GM12874 (cell line): ENCODE data around the gene NCOA7.

Experiments used
- TF ChIP-seq, protein P1 (sequence below): IDR thresholded peaks from 2 replicates; pipeline ENCODE4 v1.5.1; 2011; ENCODE audit warnings: low read depth, mild to moderate bottlenecking, control low read depth, low read length, moderate library complexity; ENCODE audit not compliant: insufficient read depth

NCOA7 gene

GRCh38 chr6:125872259-125872921, 81.6 kb downstream of the NCOA7 start:
- TF ChIP-seq, protein P1, sequence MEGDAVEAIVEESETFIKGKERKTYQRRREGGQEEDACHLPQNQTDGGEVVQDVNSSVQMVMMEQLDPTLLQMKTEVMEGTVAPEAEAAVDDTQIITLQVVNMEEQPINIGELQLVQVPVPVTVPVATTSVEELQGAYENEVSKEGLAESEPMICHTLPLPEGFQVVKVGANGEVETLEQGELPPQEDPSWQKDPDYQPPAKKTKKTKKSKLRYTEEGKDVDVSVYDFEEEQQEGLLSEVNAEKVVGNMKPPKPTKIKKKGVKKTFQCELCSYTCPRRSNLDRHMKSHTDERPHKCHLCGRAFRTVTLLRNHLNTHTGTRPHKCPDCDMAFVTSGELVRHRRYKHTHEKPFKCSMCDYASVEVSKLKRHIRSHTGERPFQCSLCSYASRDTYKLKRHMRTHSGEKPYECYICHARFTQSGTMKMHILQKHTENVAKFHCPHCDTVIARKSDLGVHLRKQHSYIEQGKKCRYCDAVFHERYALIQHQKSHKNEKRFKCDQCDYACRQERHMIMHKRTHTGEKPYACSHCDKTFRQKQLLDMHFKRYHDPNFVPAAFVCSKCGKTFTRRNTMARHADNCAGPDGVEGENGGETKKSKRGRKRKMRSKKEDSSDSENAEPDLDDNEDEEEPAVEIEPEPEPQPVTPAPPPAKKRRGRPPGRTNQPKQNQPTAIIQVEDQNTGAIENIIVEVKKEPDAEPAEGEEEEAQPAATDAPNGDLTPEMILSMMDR: no peak

GRCh38 chr6:125882243-125882642, 91.5 kb downstream of the NCOA7 start:
- TF ChIP-seq, protein P1: no peak

GRCh38 chr6:125884634-125885371, 94.0 kb downstream of the NCOA7 start:
- TF ChIP-seq, protein P1: no peak

DNA sequence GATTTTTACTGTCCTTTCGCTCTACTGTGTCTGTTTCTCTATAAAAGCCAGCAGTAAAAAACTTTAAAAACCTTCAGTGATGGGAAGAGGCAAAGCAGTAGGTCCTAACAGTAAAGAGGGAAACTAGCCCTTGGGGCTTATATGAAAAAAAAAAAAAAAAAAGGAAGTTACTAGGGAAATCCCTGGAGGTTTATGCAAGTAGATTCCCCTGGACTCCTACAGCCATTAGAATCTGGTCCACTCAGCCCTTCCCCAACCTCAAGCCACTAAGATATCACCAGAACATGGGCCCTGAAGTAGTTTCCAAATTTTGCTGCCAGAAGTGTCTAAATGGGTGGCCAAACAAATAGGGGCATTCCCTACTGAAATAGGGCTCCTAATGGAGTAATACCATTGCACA, 95.3 kb downstream of the NCOA7 start:
- TF ChIP-seq, protein P1: no peak

- TF ChIP-seq, protein P1: no peak
Measured at GRCh38 chr6:125886914-125887313, 96.2 kb downstream of the NCOA7 start.

DNA sequence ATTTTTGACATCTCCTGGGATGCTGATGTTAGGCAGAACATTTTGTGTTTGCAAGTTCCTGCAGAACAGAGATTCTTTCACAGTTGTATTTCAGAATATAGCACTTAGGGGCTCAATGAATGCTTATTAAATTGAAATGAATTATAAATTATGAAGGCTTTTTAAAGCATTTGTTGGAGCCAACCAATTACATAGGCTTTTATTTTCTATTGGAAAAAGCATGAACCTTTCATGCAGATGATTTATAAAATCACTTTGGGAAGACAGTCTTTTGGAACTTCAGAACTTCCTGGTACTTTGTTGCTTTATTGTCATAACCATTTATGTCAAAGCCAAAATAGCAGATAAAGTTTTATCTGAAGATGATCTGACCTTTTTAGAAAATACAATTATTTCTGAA, 96.6 kb downstream of the NCOA7 start:
- TF ChIP-seq, protein P1: no peak

GRCh38 chr6:125888989-125889656, 98.4 kb downstream of the NCOA7 start:
- TF ChIP-seq, protein P1: peak; percentile 42; the same call in 1 of the 2 replicates
